AG09319 (cell line): ENCODE measurements around the gene SLFN12.
"Not testable (repeated sequence)": the region's sequence is repeated elsewhere in the genome, so short reads cannot be mapped to it uniquely, and the experiment has no call there.

Source experiments
- DNase-seq: peaks from one replicate; pipeline ENCODE4 v3.0.0-alpha.2; 2010; ENCODE audit warnings: low read depth; ENCODE audit errors: extremely low read depth
- TF ChIP-seq, protein P1 (sequence below): IDR thresholded peaks from 2 replicates; pipeline ENCODE4 v1.5.1; 2011; ENCODE audit warnings: low read depth, mild to moderate bottlenecking, inconsistent platforms, low read length, moderate library complexity

Gene SLFN12

GRCh38 chr17:35432176-35433074 is at the start of gene SLFN12:
Gene SLFN12, minus strand, starts transcription at chr17:35432500. Its CDS starts 9,472 bp downstream, at chr17:35423028.
- TF ChIP-seq, protein P1, sequence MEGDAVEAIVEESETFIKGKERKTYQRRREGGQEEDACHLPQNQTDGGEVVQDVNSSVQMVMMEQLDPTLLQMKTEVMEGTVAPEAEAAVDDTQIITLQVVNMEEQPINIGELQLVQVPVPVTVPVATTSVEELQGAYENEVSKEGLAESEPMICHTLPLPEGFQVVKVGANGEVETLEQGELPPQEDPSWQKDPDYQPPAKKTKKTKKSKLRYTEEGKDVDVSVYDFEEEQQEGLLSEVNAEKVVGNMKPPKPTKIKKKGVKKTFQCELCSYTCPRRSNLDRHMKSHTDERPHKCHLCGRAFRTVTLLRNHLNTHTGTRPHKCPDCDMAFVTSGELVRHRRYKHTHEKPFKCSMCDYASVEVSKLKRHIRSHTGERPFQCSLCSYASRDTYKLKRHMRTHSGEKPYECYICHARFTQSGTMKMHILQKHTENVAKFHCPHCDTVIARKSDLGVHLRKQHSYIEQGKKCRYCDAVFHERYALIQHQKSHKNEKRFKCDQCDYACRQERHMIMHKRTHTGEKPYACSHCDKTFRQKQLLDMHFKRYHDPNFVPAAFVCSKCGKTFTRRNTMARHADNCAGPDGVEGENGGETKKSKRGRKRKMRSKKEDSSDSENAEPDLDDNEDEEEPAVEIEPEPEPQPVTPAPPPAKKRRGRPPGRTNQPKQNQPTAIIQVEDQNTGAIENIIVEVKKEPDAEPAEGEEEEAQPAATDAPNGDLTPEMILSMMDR = no peak
- peak; percentile 87 for DNase-seq

GRCh38 chr17:35479271-35479670 is 47.0 kb upstream of the SLFN12 start:
- TF ChIP-seq, protein P1 = no peak
- no peak for DNase-seq

GRCh38 chr17:35477248-35477647 is 44.9 kb upstream of the SLFN12 start:
- no peak for DNase-seq
- TF ChIP-seq, protein P1 = no peak

- DNase-seq = no peak
- TF ChIP-seq, protein P1 = no peak
Measured at GRCh38 chr17:35476283-35476820, 44.1 kb upstream of the SLFN12 start.

- no peak for DNase-seq
- TF ChIP-seq, protein P1 = no peak
Measured at GRCh38 chr17:35468475-35468874, 36.2 kb upstream of the SLFN12 start.

- DNase-seq = no peak
- TF ChIP-seq, protein P1 = no peak
Measured at GRCh38 chr17:35467824-35468223, 35.5 kb upstream of the SLFN12 start.

DNA sequence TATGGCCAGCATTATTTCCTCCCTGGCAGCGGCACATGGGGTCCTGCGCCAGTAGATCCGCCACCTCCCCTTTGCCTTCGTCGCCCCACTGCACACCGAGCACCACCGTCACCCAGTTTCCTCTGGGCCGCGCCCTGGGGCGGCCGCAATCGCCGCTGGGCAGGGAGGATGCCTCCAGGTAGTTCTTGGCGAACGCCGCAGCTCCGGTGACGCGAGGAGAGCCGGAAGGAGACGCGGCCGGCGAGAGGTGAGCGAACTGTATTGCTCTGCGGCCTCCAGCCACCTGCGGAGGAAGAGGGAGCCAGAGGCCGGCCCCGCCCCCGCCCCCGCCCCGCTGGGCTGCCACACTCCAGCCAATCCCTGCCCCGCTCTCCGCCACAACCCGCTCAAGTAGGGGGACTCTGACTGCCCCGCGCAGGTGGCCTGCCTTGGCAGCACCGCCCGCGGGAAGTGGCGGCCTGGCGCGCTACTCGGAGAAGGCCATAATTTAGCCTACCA is 28.1 kb upstream of the SLFN12 start:
- TF ChIP-seq, protein P1 = no peak
- DNase-seq = no peak

DNA sequence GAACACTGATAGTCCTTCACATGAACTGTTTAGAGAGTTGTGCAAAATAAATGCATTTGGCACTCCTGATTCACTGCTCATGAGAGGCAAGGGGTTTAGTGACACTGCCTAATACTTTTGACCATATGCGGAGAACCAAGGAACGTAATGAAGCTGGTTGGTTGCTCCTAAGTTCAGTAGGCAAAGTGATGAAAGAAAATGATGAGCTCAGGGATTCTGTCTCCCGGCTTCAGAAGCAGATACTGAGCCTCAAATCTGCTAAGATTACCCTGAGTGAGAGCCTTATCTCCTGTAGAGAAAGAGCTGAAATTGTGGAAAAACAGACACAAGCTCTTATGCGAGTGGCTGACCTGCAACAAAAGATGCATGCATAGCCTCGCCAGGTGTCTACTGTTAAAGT is 21.7 kb upstream of the SLFN12 start:
- not testable (repeated sequence) for DNase-seq
